GM12873 (cell line): ENCODE data around the gene KCTD6.

Experiments used
- TF ChIP-seq, protein P1 (sequence below): IDR thresholded peaks from 2 replicates; pipeline ENCODE4 v1.5.1; 2012; ENCODE audit warnings: low read depth, mild to moderate bottlenecking, moderate library complexity, low read length, control low read depth; ENCODE audit not compliant: insufficient read depth; ENCODE audit errors: missing control alignments

Gene KCTD6

DNA sequence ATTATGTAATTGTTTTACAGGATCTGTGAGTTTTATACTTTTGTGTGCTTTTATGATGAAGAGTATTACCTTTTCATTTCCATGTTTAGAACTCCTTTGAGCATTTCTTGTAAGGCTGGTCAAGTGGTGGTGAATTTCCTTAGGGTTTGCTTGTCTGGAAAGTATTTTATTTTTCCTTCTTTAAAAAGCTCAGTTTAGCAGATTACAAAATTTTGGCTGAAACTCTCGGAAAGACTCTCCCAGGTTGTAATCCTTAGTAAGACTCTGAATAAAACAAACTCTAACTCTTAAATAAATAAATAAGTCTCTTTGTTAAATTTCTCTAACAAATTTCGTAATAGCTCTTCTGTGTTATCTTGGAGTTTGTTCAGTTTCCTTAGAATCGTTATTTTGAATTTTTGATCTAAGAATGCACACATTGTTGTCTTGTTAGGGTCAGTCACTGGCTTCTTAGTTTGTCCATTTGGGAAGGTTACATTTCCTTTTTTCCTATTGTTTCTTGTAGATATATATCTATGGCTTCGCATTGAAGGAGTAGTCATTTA, 59.8 kb downstream of the KCTD6 start:
- TF ChIP-seq, protein P1, sequence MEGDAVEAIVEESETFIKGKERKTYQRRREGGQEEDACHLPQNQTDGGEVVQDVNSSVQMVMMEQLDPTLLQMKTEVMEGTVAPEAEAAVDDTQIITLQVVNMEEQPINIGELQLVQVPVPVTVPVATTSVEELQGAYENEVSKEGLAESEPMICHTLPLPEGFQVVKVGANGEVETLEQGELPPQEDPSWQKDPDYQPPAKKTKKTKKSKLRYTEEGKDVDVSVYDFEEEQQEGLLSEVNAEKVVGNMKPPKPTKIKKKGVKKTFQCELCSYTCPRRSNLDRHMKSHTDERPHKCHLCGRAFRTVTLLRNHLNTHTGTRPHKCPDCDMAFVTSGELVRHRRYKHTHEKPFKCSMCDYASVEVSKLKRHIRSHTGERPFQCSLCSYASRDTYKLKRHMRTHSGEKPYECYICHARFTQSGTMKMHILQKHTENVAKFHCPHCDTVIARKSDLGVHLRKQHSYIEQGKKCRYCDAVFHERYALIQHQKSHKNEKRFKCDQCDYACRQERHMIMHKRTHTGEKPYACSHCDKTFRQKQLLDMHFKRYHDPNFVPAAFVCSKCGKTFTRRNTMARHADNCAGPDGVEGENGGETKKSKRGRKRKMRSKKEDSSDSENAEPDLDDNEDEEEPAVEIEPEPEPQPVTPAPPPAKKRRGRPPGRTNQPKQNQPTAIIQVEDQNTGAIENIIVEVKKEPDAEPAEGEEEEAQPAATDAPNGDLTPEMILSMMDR, result no peak
